Mesothelial cell of epicardium (in vitro differentiated cells): ENCODE results near the gene LMNTD1. TPM values are rescaled to one million over a fixed set of nuclear protein-coding genes. Genes with fewer than 3 reads are reported as not detected.
"Not testable (repeated sequence)": the region's sequence is repeated elsewhere in the genome, so short reads cannot be mapped to it uniquely, and the experiment has no call there.

Experiments used
- DNase-seq, 2 experiments: peaks; one replicate each; pipeline ENCODE4 v3.0.0; 2021; ENCODE audit warnings: low spot score in 2 of 2; ENCODE audit not compliant: unreplicated experiment in 2 of 2
- H3K27ac Mint-ChIP-seq: 2 replicates; pipeline ENCODE4 v1.8.0; 2021; ENCODE audit warnings: mixed read lengths
- H3K27me3 Mint-ChIP-seq: 2 replicates; pipeline ENCODE4 v1.8.0; 2021; ENCODE audit warnings: low read depth, mixed read lengths
- H3K36me3 Mint-ChIP-seq: 2 replicates; pipeline ENCODE4 v1.8.0; 2021; ENCODE audit warnings: mixed read lengths
- H3K4me1 Mint-ChIP-seq: 2 replicates; pipeline ENCODE4 v1.8.0; 2021; ENCODE audit warnings: mixed read lengths
- H3K4me3 Mint-ChIP-seq: 2 replicates; pipeline ENCODE4 v1.8.0; 2021; ENCODE audit warnings: mild to moderate bottlenecking, moderate library complexity, mixed read lengths
- H3K9me3 Mint-ChIP-seq: 2 replicates; pipeline ENCODE4 v1.8.0; 2021; ENCODE audit warnings: mixed read lengths
- CTCF ChIP-seq: fragments of 200-600 bp; sonication (generic); IDR thresholded peaks from one replicate; pipeline ENCODE4 v1.5.0; 2021; ENCODE audit warnings: antibody characterized with exemption; ENCODE audit not compliant: unreplicated experiment
- total RNA-seq: library from RNA; stranded (reverse); gene quantifications from 3 replicates; pipeline ENCODE4 v1.2.1, GENCODE V29; 2021

LMNTD1 gene
- total RNA-seq, 1 donor from 2014 or later: not detected

GRCh38 chr12:25496098-25496587 lies 56.9 kb downstream of the LMNTD1 start:
- H3K36me3 Mint-ChIP-seq: peaks cover 5% of the 10 kb centered on the region
- no peaks in the 10 kb centered on the region for H3K27me3 Mint-ChIP-seq
- H3K4me3 Mint-ChIP-seq: no peak overlapping the region
- H3K4me1 Mint-ChIP-seq: peaks cover 40% of the 10 kb centered on the region
- peaks cover 6% of the 10 kb centered on the region for H3K9me3 Mint-ChIP-seq
- peak overlapping the region; percentile 90 for H3K27ac Mint-ChIP-seq
- TF ChIP-seq CTCF: no peak
- no peak for DNase-seq

- no peaks in the 10 kb centered on the region for H3K27me3 Mint-ChIP-seq
- H3K9me3 Mint-ChIP-seq: peaks cover 7% of the 10 kb centered on the region
- DNase-seq: no peak
- TF ChIP-seq CTCF: no peak
- H3K4me1 Mint-ChIP-seq: peaks cover 41% of the 10 kb centered on the region
- H3K36me3 Mint-ChIP-seq: peaks cover 5% of the 10 kb centered on the region
- H3K27ac Mint-ChIP-seq: peak overlapping the region; percentile 90
- H3K4me3 Mint-ChIP-seq: no peak overlapping the region
These were observed 57.6 kb downstream of the LMNTD1 start for GRCh38 chr12:25495331-25496097.

GRCh38 chr12:25494926-25495325 lies 58.2 kb downstream of the LMNTD1 start:
- Mint-ChIP-seq H3K27ac (peak overlapping the region; percentile 90), H3K36me3 (peaks cover 5% of the 10 kb centered on the region), H3K9me3 (peaks cover 7% of the 10 kb centered on the region), H3K4me3 (no peak overlapping the region), H3K27me3 (no peaks in the 10 kb centered on the region), H3K4me1 (peaks cover 39% of the 10 kb centered on the region)
- no peak for DNase-seq
- no peak for TF ChIP-seq CTCF

GRCh38 chr12:25493682-25494081 lies 59.4 kb downstream of the LMNTD1 start:
- Mint-ChIP-seq H3K4me1 (peaks cover 34% of the 10 kb centered on the region), H3K27me3 (no peaks in the 10 kb centered on the region), H3K9me3 (peaks cover 7% of the 10 kb centered on the region), H3K4me3 (no peak overlapping the region), H3K36me3 (peaks cover 5% of the 10 kb centered on the region), H3K27ac (peak overlapping the region; percentile 54)
- no peak for TF ChIP-seq CTCF
- DNase-seq: no peak

- Mint-ChIP-seq H3K4me3 (no peak overlapping the region), H3K27me3 (no peaks in the 10 kb centered on the region), H3K4me1 (peaks cover 33% of the 10 kb centered on the region), H3K27ac (no peak overlapping the region), H3K9me3 (peaks cover 5% of the 10 kb centered on the region), H3K36me3 (peaks cover 4% of the 10 kb centered on the region)
- DNase-seq: no peak
- TF ChIP-seq CTCF: no peak
These were observed 61.4 kb downstream of the LMNTD1 start for GRCh38 chr12:25491396-25492325.

GRCh38 chr12:25488956-25489870 lies 63.9 kb downstream of the LMNTD1 start:
- DNase-seq, H3K36me3 Mint-ChIP-seq, H3K27me3 Mint-ChIP-seq, H3K9me3 Mint-ChIP-seq: not testable (repeated sequence)
- H3K27ac Mint-ChIP-seq: peak overlapping the region; percentile 76
- H3K4me1 Mint-ChIP-seq: peaks cover 12% of the 10 kb centered on the region
- peak overlapping the region; percentile 68 for H3K4me3 Mint-ChIP-seq
